ENCODE measurements around the gene TP73. TPM values are rescaled to one million over a fixed set of nuclear protein-coding genes. Genes with fewer than 3 reads are reported as not detected.

Gene TP73
- 4.4 and 5.1 TPM in 2 replicates for total RNA-seq (2014; rRNA removed; shearing (Covaris generic); ENCODE audit: low replicate concordance)

DNA sequence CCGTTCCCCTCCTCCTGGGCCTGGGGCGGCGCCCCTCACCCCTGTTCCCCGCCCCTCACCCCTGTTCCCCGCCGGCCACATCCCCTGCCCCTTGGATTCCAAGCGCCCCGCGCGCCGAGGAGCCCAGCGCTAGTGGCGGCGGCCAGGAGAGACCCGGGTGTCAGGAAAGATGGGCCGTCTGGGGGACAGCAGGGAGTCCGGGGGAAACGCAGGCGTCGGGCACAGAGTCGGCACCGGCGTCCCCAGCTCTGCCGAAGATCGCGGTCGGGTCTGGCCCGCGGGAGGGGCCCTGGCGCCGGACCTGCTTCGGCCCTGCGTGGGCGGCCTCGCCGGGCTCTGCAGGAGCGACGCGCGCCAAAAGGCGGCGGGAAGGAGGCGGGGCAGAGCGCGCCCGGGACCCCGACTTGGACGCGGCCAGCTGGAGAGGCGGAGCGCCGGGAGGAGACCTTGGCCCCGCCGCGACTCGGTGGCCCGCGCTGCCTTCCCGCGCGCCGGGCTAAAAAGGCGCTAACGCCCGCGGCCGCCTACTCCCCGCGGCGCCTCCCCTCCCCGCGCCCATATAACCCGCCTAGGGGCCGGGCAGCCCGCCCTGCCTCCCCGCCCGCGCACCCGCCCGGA is at the start of gene TP73:
TP73 (plus strand) TSS at position 587 of the 618 bp plus-strand sequence. CDS start 29,850 bp downstream, outside the sequence.
- peak; percentile 55 for DNase-seq (ENCODE audit: low read depth)
- in situ Hi-C loops (cut with HindIII; ENCODE audit: low pct_unique_long_range_greater_than_20kb, low sequenced_read_pairs) = no loop called here

DNA sequence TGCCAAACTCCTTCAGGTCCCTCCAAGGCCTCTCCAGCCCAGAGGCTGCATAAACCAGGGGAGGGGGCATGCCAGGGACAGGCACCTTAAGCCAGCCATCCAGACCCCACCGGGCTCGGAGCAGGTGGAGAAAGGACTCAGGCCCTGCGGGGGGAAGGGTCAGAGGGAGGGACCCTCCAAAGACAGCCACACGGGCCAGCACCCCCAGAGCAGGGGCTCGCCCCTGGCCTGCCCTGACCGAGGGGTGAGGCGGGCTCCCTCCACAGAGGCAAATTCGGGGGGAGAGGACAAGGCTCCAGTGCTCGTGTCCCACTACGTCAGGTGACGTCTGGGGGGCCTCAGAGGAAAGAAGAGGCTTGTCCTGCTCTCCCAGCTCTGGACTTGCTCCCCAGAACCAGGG is 49.2 kb upstream of the TP73 start:
- in situ Hi-C loops (cut with HindIII; ENCODE audit: low pct_unique_long_range_greater_than_20kb, low sequenced_read_pairs) = no loop called here
- no peak for DNase-seq (ENCODE audit: low read depth)

DNA sequence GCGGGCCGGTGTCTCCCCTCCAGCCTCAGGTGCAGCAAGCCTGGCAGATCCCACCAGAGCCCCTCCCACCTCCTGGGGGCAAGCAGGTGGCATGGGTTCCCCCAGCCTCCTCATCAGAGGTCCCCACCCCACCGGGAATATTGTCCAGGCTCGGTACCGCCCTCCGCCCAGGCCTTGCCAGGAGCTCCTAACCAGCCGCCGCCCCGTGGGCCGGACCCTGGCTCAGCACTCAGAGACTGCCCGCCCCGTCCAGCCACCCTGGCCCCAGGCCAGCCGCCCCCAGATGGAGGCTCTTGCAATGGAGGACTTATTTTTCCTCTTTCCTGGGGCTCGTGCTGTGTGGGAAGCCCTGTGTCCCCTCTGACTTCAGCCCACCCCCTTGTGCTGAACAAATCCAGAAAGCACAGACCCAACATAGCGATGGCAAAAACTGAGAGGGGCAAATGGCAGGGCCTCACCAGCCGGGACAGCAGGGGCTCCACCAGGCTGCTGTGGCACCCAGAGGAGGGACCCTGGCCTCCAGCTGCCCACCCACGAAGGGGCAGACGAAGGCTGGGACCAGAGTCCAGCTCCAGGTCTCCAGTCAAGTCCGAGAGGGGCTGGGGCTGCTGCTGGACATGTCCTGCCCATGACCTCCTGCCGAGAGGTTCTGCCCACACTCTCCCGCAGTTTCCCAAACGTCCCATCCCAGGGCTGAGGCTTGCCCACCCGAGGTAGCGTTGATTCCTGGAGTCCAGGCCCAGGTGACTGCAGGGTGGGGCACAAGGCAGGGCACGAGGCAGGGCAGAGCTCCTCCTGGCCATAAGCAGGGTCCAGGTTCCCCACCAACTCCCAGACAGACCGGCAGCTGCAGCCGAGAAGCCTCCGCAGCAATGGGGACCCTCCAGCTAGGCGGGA is 48.5 kb upstream of the TP73 start:
- in situ Hi-C loops (cut with HindIII; ENCODE audit: low pct_unique_long_range_greater_than_20kb, low sequenced_read_pairs) = no loop called here

DNA sequence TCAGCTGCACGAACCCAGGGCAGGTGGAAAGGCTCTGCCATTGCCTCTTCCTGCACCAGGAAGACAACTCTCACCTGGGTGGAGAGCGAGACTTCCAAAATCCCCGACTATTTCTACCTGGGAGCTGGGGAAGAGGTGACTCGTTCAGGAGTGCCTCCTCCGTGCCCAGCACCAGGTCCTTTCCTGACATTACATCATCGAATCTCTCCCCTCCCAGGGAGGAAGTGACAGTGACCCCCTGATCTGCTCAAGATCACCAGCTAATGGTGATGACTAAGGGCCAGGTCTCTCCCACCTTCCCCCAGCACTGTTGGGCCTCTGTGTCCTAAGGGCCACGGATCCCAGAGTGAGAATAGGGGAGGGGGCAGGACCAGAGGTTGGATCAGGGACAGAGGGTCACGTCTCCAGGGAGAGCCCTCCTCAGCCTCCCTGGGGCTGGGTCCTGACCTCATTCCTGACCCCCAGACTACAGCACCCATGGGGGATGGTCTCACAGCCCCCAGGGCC is 47.8 kb upstream of the TP73 start:
- in situ Hi-C loops (cut with HindIII; ENCODE audit: low pct_unique_long_range_greater_than_20kb, low sequenced_read_pairs) = no loop called here
- no peak for DNase-seq (ENCODE audit: low read depth)

More for the DNA sequence above, 48.5 kb upstream of the TP73 start:
- no peak for DNase-seq (ENCODE audit: low read depth)

DNA sequence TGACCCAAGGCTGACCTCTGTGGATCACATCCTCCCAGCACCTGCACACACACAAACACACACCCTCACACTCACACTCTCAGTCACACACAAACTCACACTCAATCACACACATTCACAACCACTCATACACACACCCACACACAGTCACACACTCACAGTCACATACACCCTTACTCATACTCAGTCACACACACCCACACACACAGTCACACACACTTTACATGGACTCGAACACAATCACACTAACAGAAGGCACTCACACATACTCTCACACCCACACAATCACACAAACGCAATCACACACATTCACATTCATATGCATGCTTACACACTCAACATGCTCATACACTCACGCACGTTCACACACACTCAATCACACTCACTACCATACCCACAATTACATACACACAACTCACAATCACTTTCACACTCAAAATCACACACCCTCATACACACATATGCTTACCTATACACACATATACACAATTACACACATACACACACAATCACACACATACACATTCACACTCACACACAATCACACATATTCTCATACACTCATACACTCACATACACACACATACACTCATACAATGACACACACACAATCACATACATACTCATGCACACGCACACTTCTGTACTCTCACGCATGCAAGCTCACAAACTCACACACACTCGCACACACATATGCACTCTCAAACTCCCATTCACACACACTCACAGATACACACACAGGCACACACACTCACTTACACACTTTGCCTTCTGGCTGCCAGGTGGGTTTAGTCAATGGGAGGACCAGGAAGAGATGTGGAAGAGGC is 47.1 kb upstream of the TP73 start:
- in situ Hi-C loops (cut with HindIII; ENCODE audit: low pct_unique_long_range_greater_than_20kb, low sequenced_read_pairs) = no loop called here

DNA sequence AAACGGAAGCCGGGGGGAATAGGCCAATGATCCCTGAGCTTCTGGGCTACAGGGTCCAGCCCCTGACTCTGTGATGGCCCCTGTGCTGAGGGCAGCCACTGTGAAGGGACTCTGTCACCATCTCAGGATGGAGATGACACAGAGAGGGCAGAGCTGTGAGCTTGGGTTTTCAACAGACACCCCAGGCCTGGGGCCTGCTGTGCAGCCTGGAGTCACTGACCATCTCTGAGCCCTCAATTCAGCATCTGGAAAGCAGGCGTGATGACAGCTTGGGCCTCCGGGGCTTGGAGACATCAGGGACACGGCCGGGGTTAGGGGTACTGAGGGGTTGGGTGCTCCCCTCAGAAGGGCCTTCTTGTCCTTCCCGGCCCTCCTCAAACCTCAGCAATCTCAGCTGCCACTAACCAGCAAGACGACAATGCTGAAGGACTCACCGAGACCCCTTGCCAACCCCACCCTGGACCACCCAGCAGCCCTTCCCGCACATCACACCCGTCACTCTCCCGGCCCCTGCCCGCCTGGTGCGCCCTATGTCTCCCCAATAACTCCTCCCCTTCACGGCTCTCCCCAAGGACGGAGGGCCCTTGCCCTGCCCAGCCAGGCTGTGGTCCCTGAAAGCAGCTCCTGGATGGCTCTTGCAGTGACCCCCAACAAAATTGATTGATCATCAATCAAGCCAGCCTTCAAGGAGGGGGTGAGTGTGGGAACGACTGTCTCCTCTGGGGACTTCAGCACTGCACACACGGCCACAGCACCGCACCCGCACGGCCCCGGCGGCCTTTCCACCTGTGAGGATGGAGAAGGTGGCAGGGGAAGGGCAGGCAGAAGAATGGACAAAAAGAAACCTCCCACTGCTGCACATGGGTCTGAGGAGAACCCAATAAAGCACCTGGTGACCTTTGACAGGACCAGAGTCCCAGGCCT is 45.3 kb upstream of the TP73 start:
- in situ Hi-C loops (cut with HindIII; ENCODE audit: low pct_unique_long_range_greater_than_20kb, low sequenced_read_pairs) = no loop called here
- no peak for DNase-seq (ENCODE audit: low read depth)

More for the DNA sequence above, 47.1 kb upstream of the TP73 start:
- no peak for DNase-seq (ENCODE audit: low read depth)

DNA sequence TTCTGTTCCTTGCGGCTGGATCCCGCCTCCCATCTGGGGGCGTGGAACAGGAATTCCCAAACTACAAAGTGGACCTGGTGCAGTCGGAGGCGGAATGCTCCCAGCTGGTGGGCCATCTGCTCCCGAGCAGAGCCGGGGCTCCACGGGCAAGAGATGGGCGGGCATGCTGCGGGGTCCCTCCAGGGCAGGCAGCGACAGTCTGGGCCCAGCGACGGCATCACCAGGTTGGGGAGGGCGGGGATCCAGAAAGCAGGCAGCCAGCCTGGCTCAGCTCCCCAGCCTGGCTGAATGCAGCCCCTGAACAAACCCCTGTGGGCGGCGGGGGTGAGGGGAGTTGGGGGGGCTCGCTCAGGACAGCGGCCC is 44.6 kb upstream of the TP73 start:
- DNase-seq (ENCODE audit: low read depth) = no peak
- in situ Hi-C loops (cut with HindIII; ENCODE audit: low pct_unique_long_range_greater_than_20kb, low sequenced_read_pairs) = no loop called here

DNA sequence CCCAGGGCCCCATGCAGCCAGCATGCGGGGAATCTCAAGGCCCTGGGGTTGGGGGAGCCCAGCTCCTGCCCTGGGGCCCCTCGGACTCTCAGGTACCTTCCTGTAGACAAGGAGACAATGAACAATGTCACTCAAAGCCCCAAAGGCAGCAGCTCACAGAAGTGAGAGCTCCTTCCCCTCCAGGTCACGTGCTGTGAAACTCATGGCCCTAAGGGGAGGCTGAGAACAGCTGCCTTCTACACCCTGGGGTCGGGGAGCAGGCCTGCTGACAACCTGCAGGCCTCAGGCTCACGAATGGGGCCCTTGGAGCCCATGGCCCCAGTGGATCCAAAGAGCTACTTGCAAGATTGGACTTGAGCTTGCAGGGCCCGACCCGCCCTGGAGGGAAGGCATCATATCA is 44.2 kb upstream of the TP73 start:
- DNase-seq (ENCODE audit: low read depth) = no peak
- in situ Hi-C loops (cut with HindIII; ENCODE audit: low pct_unique_long_range_greater_than_20kb, low sequenced_read_pairs) = no loop called here

DNA sequence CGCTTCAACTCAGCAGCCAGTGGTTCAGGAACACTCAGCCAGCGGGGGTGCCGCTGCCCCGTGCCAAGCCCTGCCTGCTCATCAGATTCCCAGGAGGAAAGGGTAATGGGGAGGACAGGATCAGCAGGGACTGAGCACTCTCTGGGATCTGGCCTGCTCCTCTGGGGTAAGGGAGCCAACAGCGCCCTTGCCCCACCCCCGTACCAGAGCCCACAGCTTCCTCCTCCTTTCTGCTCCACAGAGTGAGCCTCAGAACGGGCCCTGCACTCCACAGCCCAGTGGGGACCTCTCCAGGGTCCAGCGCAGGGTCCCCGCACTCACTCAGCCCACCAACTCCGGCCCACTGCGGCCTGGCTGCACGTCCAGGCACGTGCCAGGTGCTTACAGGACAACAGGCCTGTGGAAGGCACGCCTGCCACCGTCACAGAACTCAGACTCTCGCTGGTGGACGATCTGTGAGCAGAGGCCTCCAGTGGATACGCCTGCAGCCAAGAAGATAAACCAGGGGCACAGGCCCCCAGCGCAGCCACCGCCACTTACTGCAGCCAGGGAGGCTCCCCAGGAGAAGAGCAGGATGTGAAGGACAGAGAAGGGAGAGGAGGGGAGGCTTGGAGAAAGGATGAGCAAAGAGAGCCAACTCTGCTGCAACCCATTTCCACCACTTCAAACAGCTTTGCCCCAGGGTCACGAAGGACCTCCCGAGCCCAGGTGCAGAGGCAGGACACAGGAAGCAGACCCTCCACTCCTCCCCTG is 43.1 kb upstream of the TP73 start:
- no peak for DNase-seq (ENCODE audit: low read depth)

DNA sequence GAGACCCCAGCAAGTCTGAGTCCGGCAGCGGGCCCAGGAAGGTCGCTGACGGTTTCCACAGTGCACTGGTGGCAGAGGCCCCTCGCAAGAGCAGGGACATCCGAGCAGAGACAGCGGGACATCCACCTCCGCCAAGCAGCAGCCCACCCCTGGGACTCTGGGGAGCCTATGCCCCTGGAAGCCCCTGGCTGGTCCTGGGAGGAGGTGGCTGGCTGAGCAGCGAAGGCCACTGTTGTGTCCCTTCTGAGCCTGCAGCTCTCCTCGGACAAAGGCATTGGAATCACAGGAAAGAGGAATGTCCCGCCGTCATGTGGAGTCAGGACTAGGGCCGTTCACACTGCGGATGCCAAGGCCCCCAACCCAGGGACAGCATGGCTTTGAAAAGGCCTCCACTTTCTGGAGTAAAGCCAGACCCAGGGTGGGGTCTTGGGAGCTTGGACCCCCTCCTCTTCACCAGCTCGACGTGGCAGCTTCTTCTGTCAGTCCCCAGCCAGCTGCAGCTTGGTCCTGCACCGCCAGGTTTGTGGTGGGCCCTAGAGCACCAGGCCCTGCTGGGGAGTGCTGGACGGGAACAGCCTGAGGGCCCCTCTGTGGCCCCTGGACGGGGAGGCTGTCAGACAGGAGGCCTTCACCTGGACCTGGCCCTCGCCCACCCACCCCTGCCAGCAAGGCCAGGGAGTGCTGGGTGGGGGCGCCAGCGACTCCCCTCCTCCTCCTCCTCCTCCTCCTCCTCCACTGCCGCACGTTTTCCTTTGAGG is 42.4 kb upstream of the TP73 start:
- no peak for DNase-seq (ENCODE audit: low read depth)
- in situ Hi-C loops (cut with HindIII; ENCODE audit: low pct_unique_long_range_greater_than_20kb, low sequenced_read_pairs) = no loop called here

More for the DNA sequence above, 43.1 kb upstream of the TP73 start:
- in situ Hi-C loops (cut with HindIII; ENCODE audit: low pct_unique_long_range_greater_than_20kb, low sequenced_read_pairs) = no loop called here

DNA sequence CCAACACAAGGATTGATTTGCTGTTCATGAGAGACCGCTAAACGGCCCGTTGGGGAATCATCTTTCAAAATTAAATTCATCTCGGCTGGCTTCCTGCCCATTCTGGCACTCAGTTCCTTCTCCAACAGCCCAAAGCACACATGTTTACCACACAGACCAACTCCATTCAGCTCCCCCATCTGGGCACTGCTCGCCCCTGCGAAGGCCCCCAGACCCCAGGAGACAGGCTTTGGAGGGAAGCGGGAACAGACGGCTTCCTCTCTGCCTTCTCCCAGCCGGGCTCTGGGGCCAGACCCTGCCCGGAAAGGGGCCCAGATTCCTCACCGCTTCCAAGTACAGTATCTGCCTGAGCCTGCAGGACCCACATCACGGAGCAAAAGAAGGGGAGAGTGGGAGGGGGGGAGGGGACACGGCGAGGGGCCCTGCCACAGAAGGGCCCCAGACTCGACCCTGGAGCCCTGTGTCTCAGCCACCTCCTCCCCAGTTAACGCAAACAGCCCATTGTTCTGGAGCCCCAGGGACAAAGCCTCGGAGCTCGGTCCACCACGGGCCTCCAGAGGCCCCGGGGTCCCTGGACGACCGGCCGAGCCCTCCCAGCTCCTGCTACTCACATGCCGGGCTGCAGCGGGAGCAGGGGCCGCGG is 41.7 kb upstream of the TP73 start:
- in situ Hi-C loops (cut with HindIII; ENCODE audit: low pct_unique_long_range_greater_than_20kb, low sequenced_read_pairs) = no loop called here
- no peak for DNase-seq (ENCODE audit: low read depth)

DNA sequence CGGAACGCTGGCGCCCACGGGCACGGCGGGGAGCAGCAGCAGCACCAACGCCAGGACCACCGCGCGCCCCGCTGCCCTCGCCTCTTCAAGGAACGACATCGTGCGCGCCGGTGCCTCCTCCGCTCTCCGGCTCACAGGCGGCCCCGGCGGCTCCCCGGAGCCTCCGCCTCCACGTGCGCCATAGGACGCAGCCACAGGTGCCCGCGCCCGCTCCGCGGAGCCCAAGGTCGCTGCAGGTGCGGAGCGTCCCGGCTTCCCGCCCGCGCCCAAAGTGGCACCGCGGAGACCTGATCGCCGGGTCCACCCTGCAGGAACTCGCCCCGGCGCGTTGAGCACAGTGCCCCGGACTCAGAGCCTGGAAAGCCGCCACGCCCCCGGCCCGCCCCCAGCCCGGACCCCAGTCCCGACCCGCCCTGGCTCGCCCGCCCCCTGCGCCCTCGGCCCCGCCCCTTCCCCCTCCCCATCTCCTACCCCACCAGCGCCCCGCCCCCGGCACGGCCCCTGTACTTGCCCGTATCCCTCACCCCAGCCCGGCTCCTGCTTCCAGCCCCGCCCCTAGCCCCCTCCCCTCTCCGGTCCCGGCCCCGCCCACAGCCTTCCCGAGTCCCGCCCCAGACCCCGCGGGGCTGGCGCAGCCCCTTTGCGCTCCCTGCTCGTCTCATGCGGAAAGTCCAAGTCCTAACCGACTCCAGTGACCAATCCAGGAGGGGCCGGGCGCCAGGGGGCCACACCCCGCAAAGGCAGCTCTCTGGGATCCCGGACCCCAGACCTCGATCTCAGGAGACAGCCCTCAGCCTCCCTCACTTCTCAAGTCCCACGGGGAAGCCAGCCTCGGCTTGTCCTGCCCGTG is 40.9 kb upstream of the TP73 start, which contains the start of gene MEGF6:
MEGF6 (minus strand) TSS at position 339 of the 850 bp plus-strand sequence; CDS start at position 99, 240 bp downstream.
- in situ Hi-C loops (cut with HindIII; ENCODE audit: low pct_unique_long_range_greater_than_20kb, low sequenced_read_pairs) = no loop called here
- peak; percentile 40 for DNase-seq (ENCODE audit: low read depth)

DNA sequence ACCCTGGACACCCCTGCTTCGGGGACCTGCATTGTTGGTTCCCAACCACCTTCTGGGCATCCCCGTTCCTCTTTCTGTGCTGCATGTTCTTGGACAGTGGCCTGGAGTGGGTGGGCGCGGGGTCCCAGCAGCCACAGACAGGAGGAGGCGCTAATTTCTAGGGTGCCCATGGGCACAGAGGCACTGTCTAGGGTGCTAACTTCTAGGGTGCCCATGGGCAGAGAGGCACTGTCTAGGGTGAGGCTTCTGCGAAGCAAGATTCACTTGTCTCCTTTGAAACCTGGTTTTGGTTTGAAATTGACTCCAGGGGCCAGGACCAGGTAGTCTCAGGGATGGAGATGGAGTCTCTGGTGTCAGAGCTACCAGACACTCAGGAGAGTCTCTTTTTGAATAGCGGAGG is 40.2 kb upstream of the TP73 start:
- DNase-seq (ENCODE audit: low read depth) = no peak
- in situ Hi-C loops (cut with HindIII; ENCODE audit: low pct_unique_long_range_greater_than_20kb, low sequenced_read_pairs) = no loop called here

DNA sequence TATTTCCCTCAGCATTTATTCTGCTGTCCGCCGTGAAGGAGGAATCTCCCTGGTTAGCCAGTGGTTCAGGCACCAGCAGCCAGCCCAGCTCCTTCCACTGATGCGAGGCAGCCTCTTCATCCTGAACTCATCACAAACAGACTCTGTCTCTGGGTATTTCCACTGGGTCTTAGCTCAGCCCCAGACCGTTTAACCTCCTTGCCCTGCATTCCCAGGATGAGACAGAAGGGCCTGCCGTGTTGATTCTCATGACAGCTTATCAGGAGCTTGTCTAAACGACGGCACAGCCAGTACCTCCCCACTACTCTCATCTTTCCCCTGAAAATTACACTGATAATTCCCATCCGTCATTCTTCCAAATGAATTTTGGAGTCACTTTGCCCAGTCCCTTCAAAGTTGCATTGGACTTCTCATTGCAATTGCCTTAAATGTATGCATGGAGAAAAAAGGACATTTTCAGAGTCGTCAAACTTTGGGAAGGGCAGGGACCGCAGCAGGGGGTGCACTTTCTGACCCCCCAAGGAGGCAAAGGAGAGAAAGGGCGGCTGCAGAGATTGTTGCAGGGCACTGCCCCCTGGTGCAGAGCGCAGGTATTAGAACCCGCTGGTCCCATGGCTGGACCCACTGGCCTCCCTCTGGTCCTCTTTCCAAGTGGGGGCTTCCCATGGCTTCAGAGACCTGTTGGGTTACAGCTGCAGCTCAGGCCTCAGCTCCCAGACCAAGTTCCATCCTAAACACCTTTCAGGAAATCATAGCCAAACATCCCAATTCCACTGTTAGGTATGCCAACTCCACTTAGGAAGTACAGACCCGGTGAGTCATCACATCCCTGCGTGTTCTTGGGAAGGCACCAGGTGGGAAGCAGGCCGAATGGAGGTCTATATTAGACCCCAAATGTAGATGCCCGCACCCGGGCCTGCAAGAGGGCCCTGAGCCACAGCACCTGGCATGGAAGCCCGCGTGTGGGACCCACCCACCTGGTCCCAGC is 37.3 kb upstream of the TP73 start:
- in situ Hi-C loops (cut with HindIII; ENCODE audit: low pct_unique_long_range_greater_than_20kb, low sequenced_read_pairs) = no loop called here
- DNase-seq (ENCODE audit: low read depth) = no peak

Measured in Caki2 (cell line).